MM.1S (cell line): Measurements from ENCODE around the gene CERS1.

Experiments
- DNase-seq: peaks from one replicate; pipeline ENCODE4 v3.0.0-alpha.2; 2015
- H2AFZ ChIP-seq: fragments of 300-600 bp; sonication (generic); 2 replicates; pipeline ENCODE4 v1.6.0; 2016; ENCODE audit warnings: antibody characterized with exemption, low read length
- H3F3A ChIP-seq: fragments of 300-600 bp; sonication (generic); 2 replicates; pipeline ENCODE4 v1.6.1; 2016; ENCODE audit warnings: mild to moderate bottlenecking, antibody characterized with exemption, low read length, moderate library complexity, mixed read lengths; ENCODE audit not compliant: insufficient read depth
- H3K27ac ChIP-seq: fragments of 300-600 bp; sonication (generic); 2 replicates; pipeline ENCODE4 v1.5.1; 2016; ENCODE audit warnings: mild to moderate bottlenecking, low read length
- H3K27me3 ChIP-seq: fragments of 300-600 bp; sonication (generic); replicated peaks from 2 replicates; pipeline ENCODE4 v1.6.0; 2016; ENCODE audit warnings: low read length; ENCODE audit not compliant: insufficient read depth
- H3K36me3 ChIP-seq: fragments of 300-600 bp; sonication (generic); replicated peaks from 2 replicates; pipeline ENCODE4 v1.6.1; 2016; ENCODE audit warnings: mild to moderate bottlenecking, low read length, mixed read lengths; ENCODE audit not compliant: insufficient read depth
- H3K4me1 ChIP-seq: fragments of 300-600 bp; sonication (generic); 2 replicates; pipeline ENCODE4 v1.6.1; 2016; ENCODE audit warnings: low read length, mixed read lengths
- H3K4me2 ChIP-seq: fragments of 300-600 bp; sonication (generic); 2 replicates; pipeline ENCODE4 v1.6.0; 2016; ENCODE audit warnings: low read depth, low read length
- H3K4me3 ChIP-seq: fragments of 300-600 bp; sonication (generic); 2 replicates; pipeline ENCODE4 v1.5.1; 2016; ENCODE audit warnings: low read length, mixed read lengths
- H3K79me2 ChIP-seq: fragments of 300-600 bp; sonication (generic); 2 replicates; pipeline ENCODE4 v1.6.1; 2016; ENCODE audit warnings: mixed run types, low read length, mixed read lengths
- H3K9ac ChIP-seq: fragments of 300-600 bp; sonication (generic); 2 replicates; pipeline ENCODE4 v1.6.1; 2016; ENCODE audit warnings: low read length, mixed read lengths
- H3K9me2 ChIP-seq: fragments of 300-600 bp; sonication (generic); replicated peaks from 2 replicates; pipeline ENCODE4 v1.6.1; 2016; ENCODE audit warnings: mild to moderate bottlenecking, low read length, mixed read lengths; ENCODE audit not compliant: insufficient read depth
- H3K9me3 ChIP-seq: fragments of 300-600 bp; sonication (generic); replicated peaks from 2 replicates; pipeline ENCODE4 v1.6.1; 2016; ENCODE audit warnings: mild to moderate bottlenecking, low read length, mixed read lengths; ENCODE audit not compliant: insufficient read depth
- H4K20me1 ChIP-seq: fragments of 300-600 bp; sonication (generic); 2 replicates; pipeline ENCODE4 v1.6.1; 2016; ENCODE audit warnings: mild to moderate bottlenecking, low read length, moderate library complexity, mixed read lengths; ENCODE audit not compliant: insufficient read depth
- EZH2 ChIP-seq: fragments of 300-600 bp; sonication (generic); optimal IDR thresholded peaks from 2 replicates; pipeline ENCODE3; 2017; ENCODE audit warnings: low read depth, mild to moderate bottlenecking, antibody characterized with exemption, low read length, mixed read lengths
- EZH2phosphoT487 ChIP-seq: fragments of 300-600 bp; sonication (generic); IDR thresholded peaks from 2 replicates; pipeline ENCODE4 v1.6.1; 2018; ENCODE audit warnings: antibody characterized with exemption, low read length
- TF ChIP-seq, protein P1 (sequence below): fragments of 300-600 bp; sonication (generic); IDR thresholded peaks from 2 replicates; pipeline ENCODE4 v1.5.1; 2016; ENCODE audit warnings: antibody characterized with exemption, low read length, mixed read lengths

Gene CERS1

DNA sequence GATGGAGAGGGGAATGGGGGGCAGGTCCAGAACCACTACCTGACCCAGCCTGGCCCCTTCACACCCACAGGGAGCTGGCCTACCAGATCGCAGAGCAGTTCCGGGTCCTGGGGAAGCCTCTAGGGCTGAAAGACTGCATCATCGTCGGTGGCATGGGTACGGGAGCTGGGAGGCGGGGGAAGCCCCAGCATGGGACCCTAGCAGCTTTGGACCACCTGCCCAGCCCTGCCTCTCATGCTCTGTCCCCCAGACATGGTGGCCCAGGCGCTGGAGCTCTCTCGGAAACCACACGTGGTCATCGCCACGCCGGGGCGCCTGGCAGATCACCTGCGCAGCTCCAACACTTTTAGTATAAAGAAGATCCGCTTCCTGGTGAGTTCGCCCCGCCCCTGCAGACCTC, 25.6 kb upstream of the CERS1 start:
- Histone ChIP-seq H2AFZ (no peak overlapping the region), H3K79me2 (peaks cover 71% of the 10 kb centered on the region), H3K27ac (no peak overlapping the region), H3K4me1 (peaks cover 5% of the 10 kb centered on the region), H4K20me1 (no peaks in the 10 kb centered on the region), H3K9me2 (no peaks in the 10 kb centered on the region), H3F3A (peaks cover 8% of the 10 kb centered on the region), H3K9ac (no peak overlapping the region), H3K4me3 (no peak overlapping the region), H3K4me2 (no peak overlapping the region), H3K27me3 (no peaks in the 10 kb centered on the region), H3K9me3 (no peaks in the 10 kb centered on the region), H3K36me3 (peaks cover 9% of the 10 kb centered on the region; the same call in 1 of the 2 replicates)
- TF ChIP-seq EZH2 (no peak), EZH2phosphoT487 (no peak)
- TF ChIP-seq, protein P1, sequence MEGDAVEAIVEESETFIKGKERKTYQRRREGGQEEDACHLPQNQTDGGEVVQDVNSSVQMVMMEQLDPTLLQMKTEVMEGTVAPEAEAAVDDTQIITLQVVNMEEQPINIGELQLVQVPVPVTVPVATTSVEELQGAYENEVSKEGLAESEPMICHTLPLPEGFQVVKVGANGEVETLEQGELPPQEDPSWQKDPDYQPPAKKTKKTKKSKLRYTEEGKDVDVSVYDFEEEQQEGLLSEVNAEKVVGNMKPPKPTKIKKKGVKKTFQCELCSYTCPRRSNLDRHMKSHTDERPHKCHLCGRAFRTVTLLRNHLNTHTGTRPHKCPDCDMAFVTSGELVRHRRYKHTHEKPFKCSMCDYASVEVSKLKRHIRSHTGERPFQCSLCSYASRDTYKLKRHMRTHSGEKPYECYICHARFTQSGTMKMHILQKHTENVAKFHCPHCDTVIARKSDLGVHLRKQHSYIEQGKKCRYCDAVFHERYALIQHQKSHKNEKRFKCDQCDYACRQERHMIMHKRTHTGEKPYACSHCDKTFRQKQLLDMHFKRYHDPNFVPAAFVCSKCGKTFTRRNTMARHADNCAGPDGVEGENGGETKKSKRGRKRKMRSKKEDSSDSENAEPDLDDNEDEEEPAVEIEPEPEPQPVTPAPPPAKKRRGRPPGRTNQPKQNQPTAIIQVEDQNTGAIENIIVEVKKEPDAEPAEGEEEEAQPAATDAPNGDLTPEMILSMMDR, result no peak
- no peak for DNase-seq

GRCh38 chr19:18920400-18920799, 24.4 kb upstream of the CERS1 start:
- Histone ChIP-seq H3F3A (peaks cover 8% of the 10 kb centered on the region), H3K79me2 (peaks cover 83% of the 10 kb centered on the region), H3K27ac (no peak overlapping the region)

DNA sequence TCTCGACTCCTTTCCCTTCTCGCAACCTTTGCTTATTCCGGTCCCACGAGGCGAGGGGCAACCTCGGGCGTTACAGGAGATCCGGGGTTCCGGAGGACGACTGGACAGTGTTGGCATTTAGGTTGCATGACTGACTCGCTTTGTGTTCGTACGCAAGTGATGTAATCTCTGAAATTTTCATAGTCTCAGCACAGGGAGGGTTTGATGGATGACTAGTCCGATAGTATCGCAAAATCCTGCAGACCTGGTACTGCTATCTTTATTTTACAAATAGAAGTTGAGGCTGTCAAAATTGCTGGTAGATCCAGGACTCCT, 23.9 kb upstream of the CERS1 start:
- 0 out of 2 replicates have a peak overlapping the region, but pooled peaks have one; percentile 42 for H2AFZ ChIP-seq

More at GRCh38 chr19:18920400-18920799, 24.4 kb upstream of the CERS1 start:
- Histone ChIP-seq H3K9me3 (no peaks in the 10 kb centered on the region), H3K27me3 (no peaks in the 10 kb centered on the region), H3K9me2 (no peaks in the 10 kb centered on the region), H2AFZ (no peak overlapping the region), H4K20me1 (no peaks in the 10 kb centered on the region), H3K9ac (peak overlapping the region; percentile 85), H3K36me3 (peaks cover 9% of the 10 kb centered on the region; the same call in 1 of the 2 replicates), H3K4me2 (peak overlapping the region; percentile 94), H3K4me1 (peaks cover 5% of the 10 kb centered on the region), H3K4me3 (peak overlapping the region; percentile 99)
- no peak for DNase-seq
- TF ChIP-seq, protein P1, result no peak
- no peak for TF ChIP-seq EZH2phosphoT487
- TF ChIP-seq EZH2, result no peak

More for the DNA sequence above, 23.9 kb upstream of the CERS1 start:
- TF ChIP-seq EZH2phosphoT487, result no peak
- TF ChIP-seq, protein P1, result no peak
- TF ChIP-seq EZH2, result no peak
- peak overlapping the region; percentile 22; the same call in 1 of the 2 replicates for H3K27ac ChIP-seq
- H3K27me3 ChIP-seq, result no peaks in the 10 kb centered on the region
- H3F3A ChIP-seq, result peaks cover 8% of the 10 kb centered on the region
- H3K9ac ChIP-seq, result peak overlapping the region; percentile 85
- peak overlapping the region; percentile 94 for H3K4me2 ChIP-seq
- no peaks in the 10 kb centered on the region for H4K20me1 ChIP-seq
- peak overlapping the region; percentile 99 for H3K4me3 ChIP-seq
- no peaks in the 10 kb centered on the region for H3K9me2 ChIP-seq
- DNase-seq, result peak; percentile 13
- H3K4me1 ChIP-seq, result peaks cover 5% of the 10 kb centered on the region
- no peaks in the 10 kb centered on the region for H3K9me3 ChIP-seq
- peaks cover 88% of the 10 kb centered on the region for H3K79me2 ChIP-seq
- peaks cover 9% of the 10 kb centered on the region; the same call in 1 of the 2 replicates for H3K36me3 ChIP-seq
